Right lobe of liver (tissue), 6 donors: Measurements from ENCODE around the gene ARHGEF7. TPM values are rescaled to one million over a fixed set of nuclear protein-coding genes. Genes with fewer than 3 reads are reported as not detected.
"Not testable (repeated sequence)": the region's sequence is repeated elsewhere in the genome, so short reads cannot be mapped to it uniquely, and the experiment has no call there.

ENCODE experiments used
- ATAC-seq, 4 donors: fragments of 200-7000 bp; cut with Tn5 transposase; one replicate each; pipeline ENCODE4 v1.9.1; 2020; ENCODE audit warnings: mild to moderate bottlenecking in 4 of 4, moderate library complexity in 4 of 4
- DNase-seq, 3 donors: peaks; one replicate each; pipeline ENCODE4 v3.0.0-alpha.2; 2020
- H3K27ac ChIP-seq, 3 donors: fragments of 200-600 bp; one replicate each; pipeline ENCODE4 v1.8.0; 2022
- H3K27me3 ChIP-seq, 2 donors: fragments of 200-600 bp; one replicate each; pipeline ENCODE4 v1.8.0; 2022
- H3K36me3 ChIP-seq, 4 donors: fragments of 200-600 bp; sonication (generic) in 1 of 4; one replicate each; pipeline versions ENCODE4 v1.5.1 to v1.8.0; 2017 to 2022; ENCODE audit warnings: control low read depth in 1 of 4
- H3K4me1 ChIP-seq, 4 donors: fragments of 200-600 bp; sonication (generic) in 1 of 4; one replicate each; pipeline versions ENCODE4 v1.5.1 to v1.8.0; 2017 to 2022; ENCODE audit warnings: control low read depth in 1 of 4
- H3K4me3 ChIP-seq, 3 donors: fragments of 200-600 bp; one replicate each; pipeline ENCODE4 v1.8.0; 2022
- H3K9me3 ChIP-seq, 4 donors: fragments of 200-600 bp; sonication (generic) in 1 of 4; one replicate each; pipeline versions ENCODE4 v1.5.1 to v1.8.0; 2017 to 2022; ENCODE audit warnings: control low read depth in 1 of 4
- CTCF ChIP-seq, 4 donors: fragments of 200-600 bp in 3 of 4; fragments of 450-650 bp in 1 of 4; IDR thresholded peaks; one replicate each; pipeline versions ENCODE4 v1.5.1 to v1.8.0; 2016 to 2022; ENCODE audit warnings: antibody characterized with exemption in 4 of 4, mild to moderate bottlenecking in 2 of 4
- POLR2A ChIP-seq: fragments of 450-650 bp; IDR thresholded peaks from one replicate; pipeline ENCODE4 v1.6.1; 2017; ENCODE audit warnings: antibody characterized with exemption, mild to moderate bottlenecking
- WGBS: methylation state at CpG from one replicate; pipeline ENCODE4 v1.1.6; 2018; ENCODE audit warnings: low coverage, low lambda C conversion rate; ENCODE audit not compliant: insufficient coverage; ENCODE audit errors: missing lambda C conversion rate; 5-methylcytosine and 5-hydroxymethylcytosine counted together
- intact Hi-C, 2 donors: fragments of 100-400 bp; cut with DNase I; formaldehyde crosslinking; loops; one replicate each; pipeline versions ENCODE4 v1.11.2 to v1.14.1; 2022
- total RNA-seq, 6 experiments: library from RNA; depleted of rRNA in 2 of 6; stranded (reverse); fragments of >200 nt in 2 of 6; fragmentation: NEBNext Ultra II Directional in 3 of 6; extraction: Animal tissue kit (Norgen Biotek cat#: 25700) in 3 of 6; gene quantifications; one replicate each; pipeline versions ENCODE4 v1.1.0 to v1.2.4, GENCODE V29; 2016 to 2023
- donor health status: DM: no; HTN: yes; CAD: no.
- donor health status: DM: no; HTN: no; CAD: no.
- donor health status: DM: no; HTN: no; CAD: no.
- donor health status: DM: no; HTN: yes; CAD: no.
- donor health status: DM: no; HTN: yes; CAD: no.

ARHGEF7 gene
- total RNA-seq, 6 experiments from 2014 or later = 22.0 to 40.1 (median 33.8) TPM

- no peaks in the 10 kb centered on the region for H3K9me3 ChIP-seq
- H3K4me3 ChIP-seq = no peak overlapping the region
- 97% methylated on average over 7 of the region's 8 CpGs for WGBS
- intact Hi-C loops = no loop called here
- H3K4me1 ChIP-seq = no peaks in the 10 kb centered on the region
- H3K27me3 ChIP-seq = no peaks in the 10 kb centered on the region
- ATAC-seq = no peak
- TF ChIP-seq CTCF (IDR thresholded peaks at IDR 0.05) (no peak), POLR2A (no peak)
- no peak for DNase-seq
- no peak overlapping the region for H3K27ac ChIP-seq
- peaks cover 0 to 11% (median 3%) of the 10 kb centered on the region in 4 donors for H3K36me3 ChIP-seq
Observed at GRCh38 chr13:111256458-111256857, 141.3 kb downstream of the ARHGEF7 start.

- H3K4me1 ChIP-seq = no peaks in the 10 kb centered on the region
- no peak overlapping the region for H3K27ac ChIP-seq
- H3K36me3 ChIP-seq = peaks cover 0 to 11% (median 3%) of the 10 kb centered on the region in 4 donors
- no peak overlapping the region for H3K4me3 ChIP-seq
- TF ChIP-seq CTCF (IDR thresholded peaks at IDR 0.05) (no peak), POLR2A (no peak)
- no peaks in the 10 kb centered on the region for H3K27me3 ChIP-seq
- no peak for DNase-seq
- no peaks in the 10 kb centered on the region for H3K9me3 ChIP-seq
- WGBS = 78% methylated on average over 1 of the region's 1 CpG
- intact Hi-C loops = no loop called here
- no peak for ATAC-seq
Observed at GRCh38 chr13:111256946-111257345, 141.8 kb downstream of the ARHGEF7 start.

GRCh38 chr13:111257899-111258298 lies 142.8 kb downstream of the ARHGEF7 start:
- intact Hi-C loops, H3K9me3 ChIP-seq, DNase-seq, H3K4me1 ChIP-seq, H3K4me3 ChIP-seq, H3K27ac ChIP-seq, H3K27me3 ChIP-seq: not testable (repeated sequence)
- H3K36me3 ChIP-seq = peaks cover 0 to 11% (median 3%) of the 10 kb centered on the region in 4 donors
- WGBS = no CpG with 5 or more reads among the region's 2 CpGs
- peak in 1 of 4 donors; percentile 29 for ATAC-seq

- no peaks in the 10 kb centered on the region for H3K9me3 ChIP-seq
- H3K27me3 ChIP-seq = no peaks in the 10 kb centered on the region
- intact Hi-C loops = no loop called here
- peaks cover 0 to 11% (median 3%) of the 10 kb centered on the region in 4 donors for H3K36me3 ChIP-seq
- no peak overlapping the region for H3K4me3 ChIP-seq
- DNase-seq (no peak), ATAC-seq (no peak)
- no peak overlapping the region for H3K27ac ChIP-seq
- H3K4me1 ChIP-seq = no peaks in the 10 kb centered on the region
- 100% methylated on average over 2 of the region's 3 CpGs for WGBS
- no peak for TF ChIP-seq CTCF (IDR thresholded peaks at IDR 0.05)
- TF ChIP-seq POLR2A = no peak
Observed at GRCh38 chr13:111258637-111259036, 143.5 kb downstream of the ARHGEF7 start.

- H3K36me3 ChIP-seq = peaks cover 0 to 11% (median 3%) of the 10 kb centered on the region in 4 donors
- H3K27me3 ChIP-seq = no peaks in the 10 kb centered on the region
- H3K9me3 ChIP-seq = no peaks in the 10 kb centered on the region
- ATAC-seq (no peak), DNase-seq (no peak)
- no peak overlapping the region for H3K4me3 ChIP-seq
- H3K4me1 ChIP-seq = no peaks in the 10 kb centered on the region
- intact Hi-C loops = no loop called here
- no peak overlapping the region for H3K27ac ChIP-seq
- WGBS = no CpG with 5 or more reads among the region's 6 CpGs
- no peak for TF ChIP-seq CTCF (IDR thresholded peaks at IDR 0.05)
- no peak for TF ChIP-seq POLR2A
Observed at GRCh38 chr13:111259058-111259457, 143.9 kb downstream of the ARHGEF7 start.
